CD4-positive, alpha-beta T cell treated with Interleukin-4 for 4 hours (primary cell): ENCODE measurements around the gene OTOA.
"Not testable (repeated sequence)": the region's sequence is repeated elsewhere in the genome, so short reads cannot be mapped to it uniquely, and the experiment has no call there.

ENCODE experiments used
- DNase-seq: peaks from one replicate; pipeline ENCODE4 v3.0.0-alpha.2; 2020

Gene OTOA

GRCh38 chr16:21727344-21727743 is 63.6 kb downstream of the OTOA start:
- DNase-seq: no peak

- not testable (repeated sequence) for DNase-seq
These were observed 67.5 kb downstream of the OTOA start for GRCh38 chr16:21731233-21731632.

GRCh38 chr16:21740637-21741036 is 76.9 kb downstream of the OTOA start:
- not testable (repeated sequence) for DNase-seq

- not testable (repeated sequence) for DNase-seq
These were observed 92.7 kb downstream of the OTOA start for GRCh38 chr16:21756192-21757079.

GRCh38 chr16:21757080-21757671 is 93.4 kb downstream of the OTOA start:
- DNase-seq: not testable (repeated sequence)

GRCh38 chr16:21768280-21768679 is 104.5 kb downstream of the OTOA start:
- DNase-seq: not testable (repeated sequence)

- not testable (repeated sequence) for DNase-seq
These were observed 105.0 kb downstream of the OTOA start for GRCh38 chr16:21768810-21769209.

GRCh38 chr16:21769284-21769683 is 105.5 kb downstream of the OTOA start:
- DNase-seq: not testable (repeated sequence)

GRCh38 chr16:21770584-21770983 is 106.8 kb downstream of the OTOA start:
- DNase-seq: not testable (repeated sequence)

- not testable (repeated sequence) for DNase-seq
These were observed 108.9 kb downstream of the OTOA start for GRCh38 chr16:21772547-21773206.

GRCh38 chr16:21773207-21773553 is 109.4 kb downstream of the OTOA start:
- not testable (repeated sequence) for DNase-seq

- not testable (repeated sequence) for DNase-seq
These were observed 116.8 kb downstream of the OTOA start for GRCh38 chr16:21780525-21780924.

- DNase-seq: not testable (repeated sequence)
These were observed 126.7 kb downstream of the OTOA start for GRCh38 chr16:21790506-21790905.

GRCh38 chr16:21793310-21793709 is 129.5 kb downstream of the OTOA start:
- not testable (repeated sequence) for DNase-seq

GRCh38 chr16:21798601-21799000 is 134.8 kb downstream of the OTOA start:
- DNase-seq: not testable (repeated sequence)

- DNase-seq: peak; percentile 40
These were observed 138.0 kb downstream of the OTOA start for GRCh38 chr16:21801538-21802374.

- DNase-seq: not testable (repeated sequence)
These were observed 138.6 kb downstream of the OTOA start for GRCh38 chr16:21802375-21802663.
